Trophoblast cell (in vitro differentiated cells and primary cell): Measurements from ENCODE around the gene SNAI1.

ENCODE experiments used
- DNase-seq, 2 donors: peaks; one replicate each; pipeline ENCODE4 v3.0.0-alpha.2; 2016
- H2AFZ ChIP-seq: 2 replicates; pipeline ENCODE4 v1.6.1; 2013; ENCODE audit warnings: low read length, moderate library complexity, mild to moderate bottlenecking; ENCODE audit not compliant: insufficient read depth, poor library complexity
- H2AK5ac ChIP-seq: 2 replicates; pipeline ENCODE4 v1.6.1; 2013; ENCODE audit warnings: mild to moderate bottlenecking, low read length
- H2BK120ac ChIP-seq: 2 replicates; pipeline ENCODE4 v1.6.1; 2013; ENCODE audit warnings: low read length, mild to moderate bottlenecking, moderate library complexity; ENCODE audit not compliant: insufficient read depth, poor library complexity
- H2BK12ac ChIP-seq: 2 replicates; pipeline ENCODE4 v1.6.1; 2013; ENCODE audit warnings: mild to moderate bottlenecking, low read length, moderate library complexity
- H2BK5ac ChIP-seq: 2 replicates; pipeline ENCODE4 v1.6.1; 2013; ENCODE audit warnings: low read length, low read depth, moderate library complexity, mild to moderate bottlenecking; ENCODE audit not compliant: poor library complexity
- H3K14ac ChIP-seq: 2 replicates; pipeline ENCODE4 v1.6.1; 2013; ENCODE audit warnings: mild to moderate bottlenecking, low read length
- H3K18ac ChIP-seq: 2 replicates; pipeline ENCODE4 v1.6.1; 2013; ENCODE audit warnings: mild to moderate bottlenecking, low read length
- H3K23ac ChIP-seq: 2 replicates; pipeline ENCODE4 v1.6.1; 2013; ENCODE audit warnings: low read length
- H3K27ac ChIP-seq: 2 replicates; pipeline ENCODE4 v1.5.1; 2013; ENCODE audit warnings: low read depth, mild to moderate bottlenecking, inconsistent platforms, low read length, moderate library complexity
- H3K27me3 ChIP-seq: 2 replicates; pipeline ENCODE4 v1.6.1; 2013; ENCODE audit warnings: inconsistent platforms, mild to moderate bottlenecking, low read length, moderate library complexity; ENCODE audit not compliant: insufficient read depth
- H3K36me3 ChIP-seq, 2 experiments: 1 replicate in 1 of 2; 2 replicates in 1 of 2; pipeline ENCODE4 v1.6.1; 2013; ENCODE audit warnings: low read length in 2 of 2, mild to moderate bottlenecking in 2 of 2, moderate library complexity in 1 of 2; ENCODE audit not compliant: insufficient read depth in 2 of 2, control insufficient read depth in 1 of 2
- H3K4ac ChIP-seq: 2 replicates; pipeline ENCODE4 v1.6.1; 2013; ENCODE audit warnings: low read depth, mild to moderate bottlenecking, low read length, moderate library complexity
- H3K4me1 ChIP-seq, 2 experiments: 1 replicate in 1 of 2; 2 replicates in 1 of 2; pipeline ENCODE4 v1.6.1; 2013; ENCODE audit warnings: low read length in 2 of 2, mild to moderate bottlenecking in 2 of 2, moderate library complexity in 1 of 2; ENCODE audit not compliant: insufficient read depth in 2 of 2, control insufficient read depth in 1 of 2
- H3K4me2 ChIP-seq: 2 replicates; pipeline ENCODE4 v1.6.1; 2013; ENCODE audit warnings: inconsistent platforms, mild to moderate bottlenecking, low read length, moderate library complexity
- H3K4me3 ChIP-seq: 2 replicates; pipeline ENCODE4 v1.5.1; 2013; ENCODE audit warnings: mild to moderate bottlenecking, low read depth, low read length, inconsistent platforms
- H3K79me1 ChIP-seq: one replicate; pipeline ENCODE4 v1.6.1; 2013; ENCODE audit warnings: low read length
- H3K79me2 ChIP-seq: 2 replicates; pipeline ENCODE4 v1.6.1; 2013; ENCODE audit warnings: low read length, mild to moderate bottlenecking; ENCODE audit not compliant: control insufficient read depth, insufficient read depth, poor library complexity
- H3K9ac ChIP-seq: 2 replicates; pipeline ENCODE4 v1.6.1; 2013; ENCODE audit warnings: mild to moderate bottlenecking, low read length
- H3K9me3 ChIP-seq: 2 replicates; pipeline ENCODE4 v1.6.1; 2013; ENCODE audit warnings: low read depth, mild to moderate bottlenecking, control low read depth, inconsistent platforms, low read length; ENCODE audit not compliant: insufficient read depth
- H4K12ac ChIP-seq: 2 replicates; pipeline ENCODE4 v1.6.1; 2013; ENCODE audit warnings: low read depth, mild to moderate bottlenecking, low read length, moderate library complexity
- H4K8ac ChIP-seq: 2 replicates; pipeline ENCODE4 v1.6.1; 2013; ENCODE audit warnings: low read depth, mild to moderate bottlenecking, low read length, moderate library complexity
- H4K91ac ChIP-seq: one replicate; pipeline ENCODE4 v1.6.1; 2013; ENCODE audit warnings: low read depth, mild to moderate bottlenecking, low read length, moderate library complexity
- WGBS: extraction: QIAGEN DNeasy Blood & Tissue Kit; methylation state at CpG from one replicate; pipeline ENCODE4 v1.1.7; 2013; ENCODE audit warnings: missing lambda C conversion rate; ENCODE audit not compliant: insufficient read length, insufficient coverage; ENCODE audit errors: extremely low coverage; 5-methylcytosine and 5-hydroxymethylcytosine counted together

The SNAI1 gene

DNA sequence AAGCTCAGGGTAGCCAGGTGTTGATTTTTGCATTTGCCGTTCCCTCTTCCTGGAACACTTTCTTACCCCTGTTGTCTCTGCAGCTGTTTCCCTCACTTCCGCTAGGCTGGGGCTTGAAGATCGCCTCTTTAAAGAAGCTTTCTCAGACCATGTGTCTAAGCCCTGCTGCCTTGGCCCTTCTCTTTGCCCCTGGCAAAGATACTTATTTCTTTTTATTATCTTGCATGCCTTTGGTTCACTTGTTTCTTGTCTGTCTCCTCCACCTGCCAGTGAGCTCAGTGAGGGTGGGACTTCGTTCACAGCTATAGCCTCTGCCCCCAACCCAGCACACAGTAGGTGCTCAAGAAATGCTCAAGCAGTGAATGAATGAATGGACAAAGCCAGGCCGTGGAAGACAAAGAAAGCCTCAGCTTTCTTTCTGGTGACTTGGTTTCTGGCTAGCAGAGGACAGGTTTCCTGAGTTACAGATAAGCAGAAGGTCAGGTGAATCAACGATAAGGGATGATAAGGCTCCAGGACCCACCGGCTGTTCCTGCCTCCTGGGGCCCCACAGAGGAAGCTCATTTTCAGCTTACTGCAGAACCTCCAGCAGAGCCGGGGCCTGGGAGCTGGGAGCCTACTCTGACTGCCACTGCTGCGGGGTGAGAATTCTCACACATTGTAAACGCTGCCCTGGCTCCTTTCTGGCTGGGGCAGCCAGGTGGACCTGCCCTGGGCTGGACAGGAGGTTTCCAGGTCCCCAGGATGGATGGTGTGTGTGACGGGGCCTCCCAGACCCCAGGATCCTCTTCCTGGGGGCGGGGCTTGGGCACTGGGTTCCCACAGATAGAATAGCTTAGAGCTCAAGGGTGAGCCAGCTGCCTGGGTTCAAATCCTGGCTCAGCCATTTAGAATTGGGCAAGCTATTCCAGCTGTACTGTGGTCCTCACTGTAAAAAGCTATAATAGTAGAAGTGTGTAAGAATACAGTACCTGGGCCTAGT is 29.8 kb downstream of the SNAI1 start:
- H3K27ac ChIP-seq, result peak overlapping the region; percentile 15
- H3K27me3 ChIP-seq, result no peaks in the 10 kb centered on the region
- H3K36me3 ChIP-seq, result no peaks in the 10 kb centered on the region
- H3K14ac ChIP-seq, result peak overlapping the region; percentile 34
- H2BK120ac ChIP-seq, result no peak overlapping the region
- DNase-seq, result no peak
- H2BK12ac ChIP-seq, result peak overlapping the region; percentile 51
- no peak overlapping the region for H3K9ac ChIP-seq
- no peak overlapping the region for H2AFZ ChIP-seq
- no peak overlapping the region for H3K23ac ChIP-seq
- peaks cover 3% of the 10 kb centered on the region for H3K79me2 ChIP-seq
- H3K18ac ChIP-seq, result no peak overlapping the region
- no peak overlapping the region for H4K12ac ChIP-seq
- WGBS, result no CpG with 5 or more reads among the region's 12 CpGs
- H3K9me3 ChIP-seq, result no peaks in the 10 kb centered on the region
- H3K79me1 ChIP-seq, result peaks cover 41% of the 10 kb centered on the region
- H2BK5ac ChIP-seq, result no peak overlapping the region
- H2AK5ac ChIP-seq, result peak overlapping the region; percentile 52
- peaks cover 45 to 57% of the 10 kb centered on the region in 2 experiments for H3K4me1 ChIP-seq
- peak overlapping the region; percentile 48 for H4K91ac ChIP-seq
- H3K4me3 ChIP-seq, result no peak overlapping the region
- no peak overlapping the region for H3K4ac ChIP-seq
- peak overlapping the region; percentile 2 for H4K8ac ChIP-seq
- H3K4me2 ChIP-seq, result no peak overlapping the region

DNA sequence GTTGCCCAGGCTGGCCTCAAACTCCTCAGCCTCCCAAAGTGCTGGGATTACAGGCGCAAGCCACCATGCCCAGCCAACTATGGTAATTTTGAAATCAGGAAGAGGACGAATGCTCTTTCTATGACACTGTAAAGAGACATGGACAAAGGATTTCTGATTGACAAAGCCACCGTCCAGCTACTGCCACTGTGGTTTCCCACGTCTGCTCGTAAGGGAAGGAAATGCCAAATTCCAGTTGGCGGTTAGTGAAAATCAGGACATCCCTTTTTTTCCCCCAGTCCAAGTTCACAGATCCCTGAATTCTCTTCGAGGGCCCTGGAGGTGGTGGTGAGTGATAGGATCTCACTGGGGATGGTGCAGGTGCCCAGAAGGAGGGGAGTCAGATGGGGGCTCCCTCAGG is 31.2 kb downstream of the SNAI1 start:
- Histone ChIP-seq H3K36me3 (no peaks in the 10 kb centered on the region), H2BK120ac (peak overlapping the region; percentile 92), H3K4me1 (peaks cover 46 to 53% of the 10 kb centered on the region in 2 experiments), H4K12ac (no peak overlapping the region), H2BK12ac (peak overlapping the region; percentile 95), H2BK5ac (peak overlapping the region; percentile 35), H3K4me2 (no peak overlapping the region), H3K9ac (no peak overlapping the region), H3K9me3 (no peaks in the 10 kb centered on the region), H3K79me2 (peaks cover 3% of the 10 kb centered on the region), H3K14ac (peak overlapping the region; percentile 70), H2AK5ac (peak overlapping the region; percentile 43), H3K4ac (no peak overlapping the region), H2AFZ (no peak overlapping the region), H3K79me1 (peaks cover 44% of the 10 kb centered on the region), H3K27ac (no peak overlapping the region), H3K23ac (no peak overlapping the region), H4K8ac (no peak overlapping the region), H3K27me3 (no peaks in the 10 kb centered on the region), H3K18ac (peak overlapping the region; percentile 14), H3K4me3 (no peak overlapping the region), H4K91ac (peak overlapping the region; percentile 90)
- no peak for DNase-seq
- WGBS, result no CpG with 5 or more reads among the region's 7 CpGs

DNA sequence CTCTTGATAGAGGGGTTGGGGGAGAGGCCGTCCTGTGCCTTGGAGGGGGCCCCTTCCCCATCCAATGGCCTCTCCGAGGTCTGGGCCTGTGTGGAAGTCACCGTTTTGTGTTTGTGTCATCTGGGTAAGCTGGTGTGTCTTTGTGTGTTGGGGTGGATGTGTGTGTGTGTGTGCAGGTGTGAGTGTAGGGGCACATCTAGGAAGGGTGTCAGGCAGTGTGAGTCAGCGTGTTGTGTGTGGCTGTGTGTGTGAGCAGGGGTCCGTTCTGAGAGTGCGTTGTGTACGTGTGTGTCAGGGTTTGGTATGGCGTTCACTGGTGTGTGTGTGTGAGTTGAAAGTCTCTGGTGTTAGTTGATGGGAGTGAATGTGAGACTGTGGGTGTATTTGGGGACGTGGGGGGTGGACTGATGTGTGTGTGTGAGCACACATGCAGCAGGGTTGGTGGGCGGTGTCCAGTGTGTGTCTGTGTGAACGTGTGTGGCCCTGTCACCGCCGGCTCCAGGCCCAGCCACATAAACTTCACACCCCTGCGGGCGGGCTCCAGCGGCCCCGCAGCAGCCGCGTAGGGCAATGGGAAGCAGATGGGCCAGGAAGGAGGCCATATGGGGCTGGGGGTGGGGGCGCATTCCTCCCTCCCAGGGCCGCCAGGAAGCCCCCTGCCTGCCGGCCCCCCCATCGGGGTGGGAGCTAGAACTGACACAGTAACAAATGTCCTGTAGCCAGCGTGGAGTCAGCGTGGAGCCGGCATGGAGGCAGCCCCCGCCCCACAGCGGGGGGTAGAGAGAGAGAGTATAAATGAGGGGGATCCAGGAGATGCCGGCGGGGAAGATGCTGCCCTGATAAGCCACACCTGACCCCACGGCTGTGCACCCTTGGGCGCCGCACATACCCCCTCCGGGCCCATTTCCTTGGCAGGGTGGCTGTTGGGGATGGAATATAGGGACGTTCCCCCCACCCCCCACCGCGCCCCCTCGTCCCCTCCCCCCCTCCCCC is 32.1 kb downstream of the SNAI1 start:
- Histone ChIP-seq H3K79me2 (peaks cover 3% of the 10 kb centered on the region), H3K36me3 (no peaks in the 10 kb centered on the region), H3K79me1 (peaks cover 46% of the 10 kb centered on the region), H3K27ac (peak overlapping the region; percentile 49), H3K4me1 (peaks cover 48 to 53% of the 10 kb centered on the region in 2 experiments), H2BK12ac (peak overlapping the region; percentile 95), H2AK5ac (peak overlapping the region; percentile 96), H3K27me3 (no peaks in the 10 kb centered on the region), H4K8ac (peak overlapping the region; percentile 20), H3K9me3 (no peaks in the 10 kb centered on the region), H4K12ac (no peak overlapping the region), H3K9ac (no peak overlapping the region), H3K23ac (no peak overlapping the region), H4K91ac (peak overlapping the region; percentile 90), H3K14ac (peak overlapping the region; percentile 70), H3K4ac (peak overlapping the region; percentile 51), H3K4me3 (no peak overlapping the region), H2BK5ac (peak overlapping the region; percentile 71), H2AFZ (no peak overlapping the region), H3K18ac (peak overlapping the region; percentile 61), H2BK120ac (peak overlapping the region; percentile 92), H3K4me2 (no peak overlapping the region)
- DNase-seq, result no peak
- WGBS, result no CpG with 5 or more reads among the region's 38 CpGs

DNA sequence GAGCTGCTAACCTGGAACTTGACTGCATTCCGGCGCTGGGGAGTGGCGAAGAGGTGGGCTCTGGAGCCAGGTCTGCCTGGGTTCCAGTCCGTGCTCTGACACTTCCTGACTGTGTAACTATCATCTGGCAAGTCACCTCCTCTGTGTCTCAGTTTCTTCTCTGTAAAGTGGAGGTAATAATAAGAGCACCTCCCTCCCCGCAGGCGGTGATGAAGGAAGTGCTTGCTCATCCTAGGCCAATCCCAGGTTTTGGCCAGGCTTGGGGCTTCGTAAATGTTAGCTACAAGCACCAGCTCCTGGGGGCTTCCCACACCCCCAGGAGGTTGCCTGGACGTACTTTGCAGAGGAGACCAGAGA is 32.8 kb downstream of the SNAI1 start:
- no peak for DNase-seq
- peak overlapping the region; percentile 92 for H4K91ac ChIP-seq
- peaks cover 43% of the 10 kb centered on the region for H3K79me1 ChIP-seq
- H2BK5ac ChIP-seq, result peak overlapping the region; percentile 88
- H3K79me2 ChIP-seq, result peaks cover 3% of the 10 kb centered on the region
- no peak overlapping the region for H3K9ac ChIP-seq
- peak overlapping the region; percentile 56 for H4K8ac ChIP-seq
- no peaks in the 10 kb centered on the region for H3K9me3 ChIP-seq
- H3K27me3 ChIP-seq, result no peaks in the 10 kb centered on the region
- H3K4me1 ChIP-seq, result peaks cover 48 to 54% of the 10 kb centered on the region in 2 experiments
- H2AK5ac ChIP-seq, result peak overlapping the region; percentile 42
- peak overlapping the region; percentile 72 for H2BK12ac ChIP-seq
- no peak overlapping the region for H3K23ac ChIP-seq
- no CpG with 5 or more reads among the region's 8 CpGs for WGBS
- H3K14ac ChIP-seq, result peak overlapping the region; percentile 67
- H4K12ac ChIP-seq, result peak overlapping the region; percentile 36
- no peak overlapping the region for H3K4me3 ChIP-seq
- peak overlapping the region; percentile 29 for H3K4me2 ChIP-seq
- peak overlapping the region; percentile 47 for H3K4ac ChIP-seq
- H2BK120ac ChIP-seq, result peak overlapping the region; percentile 95
- H3K27ac ChIP-seq, result peak overlapping the region; percentile 82
- H2AFZ ChIP-seq, result no peak overlapping the region
- no peaks in the 10 kb centered on the region for H3K36me3 ChIP-seq
- peak overlapping the region; percentile 15 for H3K18ac ChIP-seq
